NCI-H748 (cell line): ENCODE results near the gene TMEM140.
"Not testable (repeated sequence)": the region's sequence is repeated elsewhere in the genome, so short reads cannot be mapped to it uniquely, and the experiment has no call there.

Experiments used
- DNase-seq: peaks from one replicate; lab custom pipeline; 2025; ENCODE audit not compliant: unreplicated experiment; lab: John Stamatoyannopoulos, UW

TMEM140 gene

GRCh38 chr7:135147899-135148721 lies at the start of gene TMEM140:
TMEM140 (plus strand) TSS chr7:135148072; CDS start chr7:135164442, 16,370 bp downstream.
- DNase-seq: no peak

- no peak for DNase-seq
These were observed 49.5 kb upstream of the TMEM140 start for GRCh38 chr7:135098391-135098790.

- no peak for DNase-seq
These were observed 47.0 kb upstream of the TMEM140 start for GRCh38 chr7:135100856-135101255.

GRCh38 chr7:135102372-135102771 lies 45.5 kb upstream of the TMEM140 start:
- DNase-seq: no peak

- DNase-seq: no peak
These were observed 38.3 kb upstream of the TMEM140 start for GRCh38 chr7:135109562-135109961.

- no peak for DNase-seq
These were observed 37.9 kb upstream of the TMEM140 start for GRCh38 chr7:135109976-135110375.

- DNase-seq: no peak
These were observed 36.5 kb upstream of the TMEM140 start for GRCh38 chr7:135111379-135111778.

- no peak for DNase-seq
These were observed 33.2 kb upstream of the TMEM140 start for GRCh38 chr7:135114622-135115021.

- no peak for DNase-seq
These were observed 30.8 kb upstream of the TMEM140 start for GRCh38 chr7:135117096-135117495.

GRCh38 chr7:135121868-135122267 lies 26.0 kb upstream of the TMEM140 start:
- DNase-seq: no peak

- not testable (repeated sequence) for DNase-seq
These were observed 23.2 kb upstream of the TMEM140 start for GRCh38 chr7:135124631-135125030.

GRCh38 chr7:135128931-135129330 lies 18.9 kb upstream of the TMEM140 start:
- DNase-seq: no peak

GRCh38 chr7:135129579-135129978 lies 18.3 kb upstream of the TMEM140 start:
- no peak for DNase-seq

GRCh38 chr7:135143885-135144668 lies 3.8 kb upstream of the TMEM140 start:
- no peak for DNase-seq

- no peak for DNase-seq
These were observed 452 bp upstream of the TMEM140 start for GRCh38 chr7:135147341-135147898.

- DNase-seq: no peak
These were observed 2.4 kb downstream of the TMEM140 start for GRCh38 chr7:135150072-135150782.

GRCh38 chr7:135151132-135151531 lies 3.3 kb downstream of the TMEM140 start:
- no peak for DNase-seq

- no peak for DNase-seq
These were observed 3.7 kb downstream of the TMEM140 start for GRCh38 chr7:135151533-135151932.

GRCh38 chr7:135152442-135152841 lies 4.6 kb downstream of the TMEM140 start:
- DNase-seq: no peak

GRCh38 chr7:135154734-135155133 lies 6.9 kb downstream of the TMEM140 start:
- no peak for DNase-seq

GRCh38 chr7:135156290-135156689 lies 8.4 kb downstream of the TMEM140 start:
- DNase-seq: no peak
